ENCODE data around the gene VANGL2. TPM values are rescaled to one million over a fixed set of nuclear protein-coding genes. Genes with fewer than 3 reads are reported as not detected.
A peak's percentile ranks its signal among the peaks of the same experiment; 100 is the strongest.

Gene VANGL2
- total and polyA plus RNA-seq, 4 donors = 0.07 to 1.4 (median 0.12) TPM

DNA sequence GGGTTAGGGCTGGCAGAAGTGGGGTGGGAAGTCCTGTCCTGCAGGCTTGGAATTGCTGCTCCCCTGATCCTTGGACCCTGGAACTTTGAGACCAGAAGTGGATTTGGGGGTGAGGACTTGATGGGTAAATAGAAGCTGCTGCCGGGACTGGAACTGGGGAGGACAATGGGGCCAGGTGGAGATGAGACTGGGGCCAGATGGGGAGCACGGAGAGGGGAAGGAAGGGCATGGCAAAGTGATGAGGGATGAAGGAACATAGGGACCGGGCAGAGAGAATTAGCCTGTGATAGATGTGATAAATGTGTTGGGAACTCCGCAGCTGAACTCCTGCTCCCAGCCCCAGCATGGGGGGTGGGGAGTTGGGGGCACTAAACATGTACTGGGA, 32.9 kb upstream of the VANGL2 start:
- H3K36me3 ChIP-seq (ENCODE audit: control insufficient read depth in 4 of 4, insufficient read depth in 3 of 4, low read depth in 1 of 4, low read length in 3 of 4) = no peaks in the 10 kb centered on the region
- H3K27ac ChIP-seq (ENCODE audit: low read depth in 1 of 2, low read length in 2 of 2) = no peak overlapping the region
- no peak overlapping the region for H3K4me3 ChIP-seq (ENCODE audit: low read depth in 1 of 3, low read length in 3 of 3)
- H3K9me3 ChIP-seq (ENCODE audit: control insufficient read depth in 4 of 4, low read length in 3 of 4) = no peaks in the 10 kb centered on the region
- 53% methylated on average over 4 of the region's 4 CpGs for WGBS
- no peaks in the 10 kb centered on the region for H3K27me3 ChIP-seq (ENCODE audit: control insufficient read depth in 4 of 4, insufficient read depth in 4 of 4, low read length in 3 of 4)
- no peaks in the 10 kb centered on the region for H3K4me1 ChIP-seq (ENCODE audit: control insufficient read depth in 4 of 4, insufficient read depth in 4 of 4, low read length in 3 of 4)
- TF ChIP-seq RAD21 (IDR thresholded peaks at IDR 0.05) = no peak
- no peak for TF ChIP-seq MAX (IDR thresholded peaks at IDR 0.05)
- no peak for TF ChIP-seq YY1 (IDR thresholded peaks at IDR 0.05)
- no peak for TF ChIP-seq SP1 (IDR thresholded peaks at IDR 0.05)
- TF ChIP-seq, protein P1, sequence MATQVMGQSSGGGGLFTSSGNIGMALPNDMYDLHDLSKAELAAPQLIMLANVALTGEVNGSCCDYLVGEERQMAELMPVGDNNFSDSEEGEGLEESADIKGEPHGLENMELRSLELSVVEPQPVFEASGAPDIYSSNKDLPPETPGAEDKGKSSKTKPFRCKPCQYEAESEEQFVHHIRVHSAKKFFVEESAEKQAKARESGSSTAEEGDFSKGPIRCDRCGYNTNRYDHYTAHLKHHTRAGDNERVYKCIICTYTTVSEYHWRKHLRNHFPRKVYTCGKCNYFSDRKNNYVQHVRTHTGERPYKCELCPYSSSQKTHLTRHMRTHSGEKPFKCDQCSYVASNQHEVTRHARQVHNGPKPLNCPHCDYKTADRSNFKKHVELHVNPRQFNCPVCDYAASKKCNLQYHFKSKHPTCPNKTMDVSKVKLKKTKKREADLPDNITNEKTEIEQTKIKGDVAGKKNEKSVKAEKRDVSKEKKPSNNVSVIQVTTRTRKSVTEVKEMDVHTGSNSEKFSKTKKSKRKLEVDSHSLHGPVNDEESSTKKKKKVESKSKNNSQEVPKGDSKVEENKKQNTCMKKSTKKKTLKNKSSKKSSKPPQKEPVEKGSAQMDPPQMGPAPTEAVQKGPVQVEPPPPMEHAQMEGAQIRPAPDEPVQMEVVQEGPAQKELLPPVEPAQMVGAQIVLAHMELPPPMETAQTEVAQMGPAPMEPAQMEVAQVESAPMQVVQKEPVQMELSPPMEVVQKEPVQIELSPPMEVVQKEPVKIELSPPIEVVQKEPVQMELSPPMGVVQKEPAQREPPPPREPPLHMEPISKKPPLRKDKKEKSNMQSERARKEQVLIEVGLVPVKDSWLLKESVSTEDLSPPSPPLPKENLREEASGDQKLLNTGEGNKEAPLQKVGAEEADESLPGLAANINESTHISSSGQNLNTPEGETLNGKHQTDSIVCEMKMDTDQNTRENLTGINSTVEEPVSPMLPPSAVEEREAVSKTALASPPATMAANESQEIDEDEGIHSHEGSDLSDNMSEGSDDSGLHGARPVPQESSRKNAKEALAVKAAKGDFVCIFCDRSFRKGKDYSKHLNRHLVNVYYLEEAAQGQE (IDR thresholded peaks at IDR 0.05) = no peak
- TF ChIP-seq GABPA (IDR thresholded peaks at IDR 0.05 in 1 of 2, conservative IDR thresholded peaks at IDR 0.05 in 1 of 2) = no peak
- no peak for TF ChIP-seq CTCF (IDR thresholded peaks at IDR 0.05; ENCODE audit: low read depth, low read length, missing input control)
- TF ChIP-seq ZBTB33 (IDR thresholded peaks at IDR 0.05) = no peak
- TF ChIP-seq HNF4G (IDR thresholded peaks at IDR 0.05) = no peak
- TF ChIP-seq, protein P2, sequence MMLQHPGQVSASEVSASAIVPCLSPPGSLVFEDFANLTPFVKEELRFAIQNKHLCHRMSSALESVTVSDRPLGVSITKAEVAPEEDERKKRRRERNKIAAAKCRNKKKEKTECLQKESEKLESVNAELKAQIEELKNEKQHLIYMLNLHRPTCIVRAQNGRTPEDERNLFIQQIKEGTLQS (IDR thresholded peaks at IDR 0.05) = no peak
- no peak for TF ChIP-seq TAF1 (conservative IDR thresholded peaks at IDR 0.05)
- no peak for TF ChIP-seq EGR1 (IDR thresholded peaks at IDR 0.05; ENCODE audit: low read depth in 2 of 2)
- no peak for DNase-seq (ENCODE audit: low spot score)
- H3K9ac ChIP-seq (ENCODE audit: low read depth in 1 of 2, low read length in 2 of 2) = no peak overlapping the region

- WGBS = 81% methylated on average over 4 of the region's 4 CpGs
- Histone ChIP-seq H3K9ac (ENCODE audit: low read depth in 1 of 2, low read length in 2 of 2) (no peak overlapping the region), H3K4me3 (ENCODE audit: low read depth in 1 of 3, low read length in 3 of 3) (no peak overlapping the region), H3K36me3 (ENCODE audit: control insufficient read depth in 4 of 4, insufficient read depth in 3 of 4, low read depth in 1 of 4, low read length in 3 of 4) (no peaks in the 10 kb centered on the region), H3K27me3 (ENCODE audit: control insufficient read depth in 4 of 4, insufficient read depth in 4 of 4, low read length in 3 of 4) (no peaks in the 10 kb centered on the region), H3K9me3 (ENCODE audit: control insufficient read depth in 4 of 4, low read length in 3 of 4) (no peaks in the 10 kb centered on the region), H3K4me1 (ENCODE audit: control insufficient read depth in 4 of 4, insufficient read depth in 4 of 4, low read length in 3 of 4) (no peaks in the 10 kb centered on the region), H3K27ac (ENCODE audit: low read depth in 1 of 2, low read length in 2 of 2) (no peak overlapping the region)
- DNase-seq (ENCODE audit: low spot score) = peak; percentile 23
- no peak for TF ChIP-seq FOXA1 (IDR thresholded peaks at IDR 0.05)
- no peak for TF ChIP-seq RAD21 (IDR thresholded peaks at IDR 0.05)
- TF ChIP-seq TAF1 (conservative IDR thresholded peaks at IDR 0.05) = no peak
- TF ChIP-seq, protein P1 (IDR thresholded peaks at IDR 0.05) = no peak
- TF ChIP-seq RXRA (IDR thresholded peaks at IDR 0.05) = no peak
- TF ChIP-seq, protein P2 (IDR thresholded peaks at IDR 0.05) = no peak
Observed at GRCh38 chr1:160367934-160368923, 32.1 kb upstream of the VANGL2 start.

Measured in liver (tissue), 9 donors.